Activated CD4-positive, alpha-beta T cell treated with anti-CD3 and anti-CD28 coated beads, Interleukin-2, amount 50 U/mL, for 24 hours (primary cell): ENCODE measurements around the gene DCAF10.
A peak's percentile ranks its signal among the peaks of the same experiment; 100 is the strongest.
"Not testable (repeated sequence)": the region's sequence is repeated elsewhere in the genome, so short reads cannot be mapped to it uniquely, and the experiment has no call there.

Experiments used
- DNase-seq, 2 donors: peaks; one replicate each; pipeline ENCODE4 v3.0.0-alpha.2; 2020; ENCODE audit warnings: low read depth in 1 of 2, low spot score in 1 of 2

DCAF10 gene

DNA sequence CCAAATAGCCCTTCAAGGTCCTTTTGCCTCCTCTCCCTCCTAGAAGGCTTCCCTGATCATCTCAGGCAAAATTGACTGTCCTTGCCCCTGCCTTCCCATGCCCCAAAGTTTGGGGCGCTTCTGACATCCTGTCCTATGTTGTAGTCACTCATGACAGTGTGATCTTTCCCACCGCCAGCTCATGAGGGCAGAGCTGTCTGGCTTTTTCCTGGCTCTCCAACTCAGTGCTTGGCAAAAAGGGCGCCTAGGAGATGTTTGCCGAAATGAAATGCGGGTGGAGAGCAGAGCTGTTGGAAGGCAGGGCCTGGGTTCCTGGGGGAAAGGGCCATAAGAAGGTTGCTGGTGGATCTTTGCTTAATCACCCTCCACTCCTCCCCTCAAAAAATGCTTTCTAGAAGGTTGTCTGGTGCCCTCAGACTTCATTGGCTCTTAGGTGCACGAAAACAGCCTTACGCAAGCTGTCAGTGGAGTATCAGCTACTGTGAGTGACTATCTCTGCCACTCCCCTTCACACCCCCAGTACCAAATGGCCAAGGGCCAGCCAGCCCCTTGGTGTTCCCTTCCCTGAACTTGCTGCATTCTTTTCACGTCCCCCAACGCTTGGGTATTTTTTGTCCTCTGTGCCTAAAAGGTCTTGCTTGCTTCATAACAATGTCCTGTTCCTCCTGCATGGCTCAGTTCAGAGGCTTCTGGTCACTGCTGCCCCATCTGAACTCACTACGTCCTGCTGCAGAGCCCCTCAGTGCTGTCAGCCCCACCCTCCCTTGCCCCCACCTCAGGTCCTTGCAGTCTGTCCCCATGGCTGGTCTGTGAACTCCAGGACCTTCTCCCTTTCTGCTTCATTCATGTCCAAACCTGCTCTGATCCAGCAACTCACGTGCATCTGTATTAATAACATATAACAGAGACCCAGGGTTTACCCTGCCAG is 106.0 kb downstream of the DCAF10 start:
- DNase-seq, result no peak

DNA sequence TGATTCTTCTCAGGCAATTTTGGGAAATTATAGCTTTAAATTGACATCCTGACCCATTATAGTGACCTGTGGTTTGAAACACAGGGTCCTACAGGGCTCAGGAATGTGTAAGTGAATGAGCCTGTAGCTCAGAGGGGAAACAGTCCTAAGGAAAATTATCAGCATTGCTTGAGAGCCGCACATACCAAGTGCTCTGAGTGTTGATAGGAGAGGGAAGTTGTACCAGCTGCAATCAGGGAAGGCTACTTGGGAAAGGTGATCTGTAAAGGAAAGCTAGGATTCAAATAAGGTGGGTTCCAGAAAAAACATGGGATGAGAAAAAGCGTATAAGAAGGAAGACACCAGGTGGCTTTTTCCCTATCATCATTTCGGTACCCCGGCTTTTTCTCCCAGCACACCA is 107.7 kb downstream of the DCAF10 start:
- no peak for DNase-seq

DNA sequence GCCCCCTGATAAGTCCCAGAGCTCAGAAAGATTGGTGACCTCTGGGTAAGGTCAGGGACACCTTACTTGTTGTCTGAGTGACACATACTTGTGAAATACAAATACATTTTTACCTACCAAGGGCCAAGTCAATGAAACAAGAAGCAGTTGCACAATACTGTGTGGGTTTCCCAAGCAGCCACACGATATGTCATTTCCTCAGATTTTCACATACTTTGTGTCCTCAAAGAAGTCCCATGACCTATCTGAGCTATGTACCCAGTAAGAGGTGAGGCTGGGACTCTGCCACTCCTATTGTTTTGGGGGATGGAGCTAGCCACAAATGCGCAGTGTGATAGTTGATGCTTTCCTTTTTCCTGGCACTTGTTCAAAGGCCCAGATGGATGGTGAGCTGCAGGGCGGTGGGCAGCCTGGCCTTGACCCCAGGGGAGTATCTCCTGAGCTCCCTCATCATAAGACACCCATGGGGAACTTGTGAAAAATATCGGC is 108.1 kb downstream of the DCAF10 start:
- DNase-seq, result no peak

DNA sequence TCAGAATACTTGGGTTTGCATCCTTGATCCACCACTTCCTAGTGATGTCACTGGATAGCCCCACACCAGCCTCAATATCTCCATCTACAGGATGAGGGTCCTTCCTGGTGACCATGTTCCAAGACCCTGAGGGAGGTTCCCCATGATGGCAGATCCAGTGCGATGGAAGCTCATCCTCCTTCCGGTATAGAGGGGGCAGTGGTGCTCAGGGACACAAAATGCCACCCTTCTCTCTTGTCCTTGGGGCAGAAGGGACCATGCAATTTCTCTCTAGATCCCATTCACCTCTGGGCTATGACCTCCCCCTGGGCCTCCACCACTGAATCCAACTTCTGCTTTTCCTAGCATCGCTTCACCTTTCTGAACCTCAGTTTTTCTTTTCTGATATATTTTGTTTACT is 108.7 kb downstream of the DCAF10 start:
- DNase-seq, result no peak

DNA sequence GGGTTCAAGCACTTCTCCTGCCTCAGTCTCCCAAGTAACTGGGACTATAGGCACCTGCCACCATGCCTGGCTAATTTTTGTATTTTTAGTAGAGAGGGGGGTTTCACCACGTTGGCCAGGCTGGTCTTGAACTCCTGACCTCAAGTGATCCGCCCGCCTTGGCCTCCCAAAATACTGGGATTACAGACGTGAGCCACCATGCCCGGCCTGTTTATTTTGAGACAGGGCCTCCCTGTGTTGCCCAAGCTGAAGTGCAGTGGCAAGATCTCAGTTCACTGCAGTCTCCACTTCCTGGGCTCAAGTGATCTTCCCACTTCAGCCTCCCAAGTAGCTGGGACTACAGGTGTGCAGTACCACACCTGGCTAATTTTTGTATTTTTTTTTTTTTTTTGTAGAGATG is 109.2 kb downstream of the DCAF10 start:
- DNase-seq, result not testable (repeated sequence)

DNA sequence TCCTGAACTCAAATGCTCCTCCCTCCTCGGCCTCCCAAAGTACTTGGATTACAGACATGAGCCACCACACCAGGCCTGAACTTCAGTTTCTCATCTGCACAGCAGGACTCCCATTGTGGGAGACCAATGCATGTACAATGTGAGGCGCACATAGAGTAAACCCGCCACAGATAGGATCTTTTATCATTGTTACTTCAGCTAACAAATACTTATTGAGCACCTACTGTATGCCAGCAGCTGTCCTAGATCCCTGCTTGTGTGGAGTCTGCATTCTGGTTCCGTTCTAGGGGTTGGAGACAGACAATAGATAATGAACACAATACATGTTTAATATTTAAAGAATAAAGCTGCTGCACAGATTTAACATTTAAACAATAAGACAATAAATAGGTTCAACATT is 109.7 kb downstream of the DCAF10 start:
- DNase-seq, result no peak

DNA sequence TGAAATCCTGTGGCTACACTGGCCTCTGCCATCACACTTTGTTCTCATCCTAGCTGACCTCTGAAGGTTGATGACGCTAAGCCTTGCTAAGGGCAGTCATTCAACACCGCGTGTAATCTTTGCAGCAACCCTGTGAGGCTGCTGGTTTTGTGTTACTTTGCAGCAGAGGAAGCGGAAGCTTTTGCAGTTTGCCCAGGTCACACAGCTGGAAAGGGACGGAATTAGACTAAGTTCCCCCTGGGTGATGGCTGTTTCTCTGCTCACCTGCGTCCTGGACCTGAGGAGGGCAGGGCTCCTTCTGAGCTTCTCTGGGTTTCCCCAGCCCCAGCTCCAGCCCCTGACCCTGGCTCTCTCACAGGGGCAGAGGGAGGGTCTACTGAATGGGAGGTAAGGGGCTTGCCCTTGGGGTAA is 110.7 kb downstream of the DCAF10 start:
- DNase-seq, result no peak

DNA sequence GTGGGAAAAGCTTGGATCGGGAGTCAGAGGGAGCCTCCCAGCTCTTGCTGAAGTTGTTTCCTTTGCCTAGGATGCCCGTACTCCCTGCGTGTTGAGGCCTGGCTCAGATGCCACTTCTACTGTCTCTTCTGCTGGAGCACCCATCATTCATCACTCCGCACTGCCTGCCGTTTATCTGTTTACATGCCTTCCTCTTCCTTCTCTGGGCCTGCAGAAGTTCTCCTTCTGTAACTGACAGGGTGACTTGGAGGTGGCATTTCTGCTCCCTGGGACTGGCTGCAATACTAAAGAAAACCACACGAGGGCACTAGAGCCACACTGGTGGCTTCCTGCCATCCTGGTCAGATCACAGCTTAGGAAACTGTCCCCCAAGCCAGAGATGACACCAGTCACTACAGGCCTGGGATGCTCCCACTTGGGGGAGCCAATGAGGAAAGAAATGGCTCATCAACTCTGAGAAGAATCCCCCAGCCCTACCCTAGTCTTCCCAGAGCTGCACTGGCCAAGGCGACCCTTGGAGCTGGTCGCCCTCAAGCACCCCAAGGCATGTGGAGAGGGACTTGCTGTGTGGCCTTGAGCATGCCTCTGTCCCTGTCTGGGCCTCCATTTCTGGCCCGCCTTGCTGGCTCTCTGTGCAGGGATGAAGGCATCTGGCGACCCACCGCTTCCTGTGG is 113.0 kb downstream of the DCAF10 start:
- peak; percentile 70 to 71 for DNase-seq

DNA sequence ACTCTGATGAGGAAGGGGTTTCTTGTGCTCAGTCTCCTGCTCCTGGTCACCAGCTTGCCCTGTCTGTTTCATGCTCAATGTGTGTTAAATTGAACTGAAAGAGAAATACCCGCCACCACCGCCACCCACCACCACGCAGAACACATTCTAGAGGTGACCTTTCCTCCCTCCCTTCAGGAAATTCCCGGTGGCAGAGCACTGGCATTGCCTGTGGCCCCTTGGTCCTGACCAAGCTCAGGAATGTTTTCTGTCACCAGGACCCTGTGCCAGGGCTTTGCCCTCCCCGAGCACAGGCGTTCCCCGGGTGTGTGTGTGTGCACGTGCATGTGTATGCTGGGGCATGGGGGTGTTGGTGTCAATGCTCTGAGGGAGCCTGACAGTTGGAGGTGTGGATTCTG is 113.6 kb downstream of the DCAF10 start:
- no peak for DNase-seq

DNA sequence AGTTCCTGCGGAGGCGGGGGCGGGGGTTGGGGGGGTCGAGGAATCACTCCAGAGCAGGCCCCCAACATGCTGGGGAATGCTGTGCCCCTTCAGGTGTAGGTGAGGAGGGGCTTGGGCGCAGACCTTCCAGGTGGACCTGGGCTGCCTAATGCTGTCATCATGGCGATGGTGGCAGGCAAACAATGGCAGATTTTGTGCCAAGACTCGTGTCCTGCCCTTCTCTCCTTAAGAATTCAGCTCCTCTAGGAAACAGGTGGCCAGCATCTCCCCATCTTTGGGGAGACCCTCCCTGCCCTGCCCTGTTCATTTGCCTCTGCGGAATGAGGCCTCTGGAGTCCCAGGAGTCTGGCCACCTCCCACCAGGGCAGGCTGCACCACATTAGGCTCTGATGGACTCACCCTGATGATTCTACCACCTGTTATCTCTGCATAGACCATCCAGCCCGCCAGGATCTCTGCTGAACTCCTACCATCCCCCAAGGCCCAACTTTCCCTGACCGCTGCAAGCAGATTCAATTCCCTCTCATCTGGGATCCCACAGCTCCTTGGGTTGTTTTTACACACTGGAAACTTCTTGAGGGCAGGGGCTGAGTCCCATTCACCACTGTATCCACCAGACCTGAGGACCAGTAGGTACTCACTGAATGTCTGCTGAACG is 114.2 kb downstream of the DCAF10 start:
- DNase-seq, result no peak

DNA sequence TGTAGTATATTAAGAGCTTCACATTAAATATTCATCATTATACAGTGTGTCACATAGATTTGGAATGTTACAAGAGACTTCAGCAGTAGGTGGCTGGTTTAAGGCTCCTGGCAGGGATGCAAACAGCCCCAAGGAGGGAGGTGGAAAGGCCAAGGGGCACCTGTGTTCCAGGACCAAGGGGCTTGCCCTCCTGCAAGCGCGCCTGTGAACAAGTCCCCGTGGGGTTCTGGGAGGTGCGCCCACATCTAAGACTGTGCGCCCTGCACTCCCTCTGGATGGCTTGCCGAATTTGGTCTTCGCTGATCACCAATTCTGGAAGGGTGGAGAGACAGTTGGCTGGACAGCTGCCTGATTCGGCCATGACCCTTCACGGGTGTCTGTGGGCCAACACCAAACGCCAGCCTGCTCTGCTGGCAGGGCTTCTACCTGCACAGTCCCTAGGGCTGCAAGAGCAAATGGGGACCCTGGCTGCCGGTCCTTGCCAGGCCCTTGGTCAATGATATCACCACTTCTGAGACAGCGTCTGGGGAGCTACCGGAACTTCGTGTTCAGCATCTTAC is 115.4 kb downstream of the DCAF10 start:
- no peak for DNase-seq

DNA sequence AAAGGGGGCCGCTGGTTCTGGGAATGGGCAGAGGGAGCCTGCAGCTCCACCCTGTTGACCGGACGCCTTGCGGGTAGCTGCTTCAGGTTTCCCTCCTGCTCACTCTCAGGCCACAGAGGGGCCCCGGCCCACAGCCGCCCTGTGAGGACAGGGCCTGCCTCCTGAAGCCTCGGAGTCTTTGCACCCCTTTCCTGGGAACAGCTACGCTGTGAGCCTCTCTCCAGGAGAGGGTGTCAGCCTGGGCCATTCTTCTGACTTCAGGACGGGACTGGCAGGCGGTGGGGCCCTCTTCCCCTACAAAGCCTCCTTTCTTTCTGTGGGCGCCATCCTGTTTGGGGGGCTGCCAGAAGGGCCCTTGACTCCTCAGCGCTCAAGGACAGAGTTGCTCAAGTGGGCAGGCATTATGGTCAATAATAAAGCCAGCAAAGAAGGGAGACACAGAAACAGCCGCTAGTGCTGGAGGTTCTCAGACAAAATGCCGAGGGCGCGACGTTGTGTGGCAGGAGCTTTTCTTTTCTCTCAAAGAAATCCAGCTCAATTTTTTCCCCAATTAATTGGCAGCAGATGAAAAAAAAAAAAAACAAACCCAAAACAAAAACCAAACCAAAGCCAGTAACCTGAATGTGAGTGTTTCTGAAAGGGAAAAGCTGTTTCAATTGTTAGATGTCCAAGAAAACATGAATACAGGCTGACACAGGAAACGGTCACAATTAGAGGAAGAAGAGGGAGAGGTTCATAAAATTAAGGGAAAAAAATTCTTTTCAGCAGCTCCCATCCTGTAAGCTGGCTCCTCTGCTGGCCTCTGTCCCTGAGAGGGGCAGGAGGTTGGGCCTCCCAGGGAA is 116.1 kb downstream of the DCAF10 start:
- DNase-seq, result no peak
